IPS-11a (cell line): Measurements from ENCODE around the gene ST6GALNAC2.
A peak's percentile ranks its signal among the peaks of the same experiment; 100 is the strongest.

Source experiments
- H3K4me3 ChIP-seq: one replicate; pipeline ENCODE4 v1.5.1; 2013; ENCODE audit warnings: low read depth, low read length, control low read depth

Gene ST6GALNAC2

DNA sequence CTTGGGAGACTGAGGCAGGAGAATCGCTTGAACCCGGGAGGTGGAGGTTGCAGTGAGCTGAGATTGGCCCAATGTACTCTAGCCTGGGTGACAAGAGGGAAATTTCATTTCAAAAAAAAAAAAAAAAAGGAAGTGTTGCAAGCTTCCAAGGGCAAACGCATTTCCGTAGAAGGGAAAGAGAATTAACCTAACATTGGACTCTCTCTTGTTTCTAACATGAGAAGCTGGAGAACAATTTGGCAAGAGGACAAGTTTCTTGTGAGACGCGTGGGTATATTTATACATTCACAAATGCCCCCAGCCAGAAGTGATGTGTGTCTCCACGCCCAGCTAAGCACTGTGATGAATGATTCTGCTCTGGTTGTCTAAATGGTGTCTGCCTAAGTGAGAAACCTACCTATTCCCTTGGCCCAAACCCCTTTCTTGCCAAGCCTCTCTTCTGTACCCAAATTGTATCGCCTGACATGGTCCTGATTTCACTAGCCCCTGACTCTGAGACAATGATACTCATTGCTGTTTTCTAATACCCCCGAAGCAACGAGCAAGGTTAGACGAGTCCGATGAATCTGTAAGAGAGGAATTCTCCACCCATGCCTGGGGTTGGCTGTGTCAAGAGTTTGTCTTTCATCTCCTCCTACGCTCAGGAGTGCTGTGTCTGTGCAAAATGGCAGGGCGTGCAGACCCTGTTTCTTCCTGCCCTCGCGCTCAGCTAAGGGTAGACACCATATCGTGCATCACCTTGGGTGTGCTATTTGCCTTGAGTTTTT, 14.2 kb upstream of the ST6GALNAC2 start:
- no peak overlapping the region for H3K4me3 ChIP-seq

- H3K4me3 ChIP-seq, result no peak overlapping the region
Observed at GRCh38 chr17:76598004-76598439, 12.4 kb upstream of the ST6GALNAC2 start.

- H3K4me3 ChIP-seq, result no peak overlapping the region
Observed at GRCh38 chr17:76597156-76598003, 11.7 kb upstream of the ST6GALNAC2 start.

- H3K4me3 ChIP-seq, result no peak overlapping the region
Observed at GRCh38 chr17:76594690-76595089, 9.0 kb upstream of the ST6GALNAC2 start.

GRCh38 chr17:76593959-76594358, 8.3 kb upstream of the ST6GALNAC2 start:
- no peak overlapping the region for H3K4me3 ChIP-seq

DNA sequence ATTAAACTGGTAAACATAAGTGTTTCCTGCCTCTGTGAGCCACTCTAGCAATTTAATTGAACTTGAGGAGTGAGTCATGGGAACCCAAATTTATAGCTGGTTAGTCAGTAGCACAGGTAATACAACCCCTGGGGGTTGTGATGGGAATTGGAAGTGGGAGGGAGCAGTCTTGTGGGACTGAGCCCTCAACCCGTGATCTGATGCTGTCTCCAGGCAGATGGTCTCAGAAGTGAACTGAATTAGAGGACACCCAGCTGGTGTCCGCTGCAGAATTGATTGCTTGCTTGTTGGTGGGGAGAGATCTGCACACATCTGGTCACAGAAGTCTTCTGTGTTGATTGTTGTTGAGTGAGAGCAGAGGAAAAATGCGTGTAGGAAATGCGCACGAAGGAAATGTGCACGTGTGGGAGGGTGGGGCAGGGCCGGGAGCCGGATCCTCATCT, 7.7 kb upstream of the ST6GALNAC2 start:
- no peak overlapping the region for H3K4me3 ChIP-seq

- no peak overlapping the region for H3K4me3 ChIP-seq
Observed at GRCh38 chr17:76588182-76588581, 2.5 kb upstream of the ST6GALNAC2 start.

DNA sequence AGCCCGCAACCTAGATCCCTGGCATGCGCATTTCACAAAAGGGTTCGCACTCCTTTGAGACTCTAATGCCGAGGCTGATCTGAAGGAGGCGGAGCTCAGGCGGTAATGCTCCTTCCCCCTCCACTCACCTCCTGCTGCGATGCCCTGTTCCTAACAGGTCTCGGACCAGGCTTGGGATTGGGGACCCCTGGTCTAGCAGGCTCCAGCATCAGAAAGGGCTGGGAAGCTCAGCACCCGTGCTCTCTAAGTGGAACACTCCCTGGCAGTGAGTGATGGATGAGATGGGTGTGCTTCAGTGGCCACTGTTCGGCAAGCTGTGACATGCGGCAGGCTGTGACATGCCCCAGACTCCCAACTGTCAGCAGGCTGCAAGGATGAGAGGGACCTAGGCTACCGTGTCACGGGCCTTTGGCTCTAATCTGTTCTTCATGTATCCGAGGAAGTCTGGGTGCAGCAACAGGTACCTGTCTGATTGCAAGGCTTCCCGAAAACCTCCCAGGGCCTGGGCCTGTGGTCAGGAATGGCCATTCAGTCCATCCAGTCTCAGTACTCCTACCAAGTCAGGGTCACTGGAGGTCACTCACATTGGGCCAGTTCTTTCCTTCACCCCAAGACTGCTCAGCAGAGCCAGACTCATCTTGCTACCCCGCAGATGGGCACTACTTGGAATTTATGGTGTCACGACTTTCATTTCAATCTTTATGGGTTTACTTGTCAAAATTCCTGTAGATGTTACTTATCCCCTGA, 1.3 kb upstream of the ST6GALNAC2 start:
- no peak overlapping the region for H3K4me3 ChIP-seq

GRCh38 chr17:76585033-76585648, 519 bp downstream of the ST6GALNAC2 start:
- H3K4me3 ChIP-seq, result peak overlapping the region; percentile 31

GRCh38 chr17:76584427-76585032, 1.1 kb downstream of the ST6GALNAC2 start:
- peak overlapping the region; percentile 31 for H3K4me3 ChIP-seq

DNA sequence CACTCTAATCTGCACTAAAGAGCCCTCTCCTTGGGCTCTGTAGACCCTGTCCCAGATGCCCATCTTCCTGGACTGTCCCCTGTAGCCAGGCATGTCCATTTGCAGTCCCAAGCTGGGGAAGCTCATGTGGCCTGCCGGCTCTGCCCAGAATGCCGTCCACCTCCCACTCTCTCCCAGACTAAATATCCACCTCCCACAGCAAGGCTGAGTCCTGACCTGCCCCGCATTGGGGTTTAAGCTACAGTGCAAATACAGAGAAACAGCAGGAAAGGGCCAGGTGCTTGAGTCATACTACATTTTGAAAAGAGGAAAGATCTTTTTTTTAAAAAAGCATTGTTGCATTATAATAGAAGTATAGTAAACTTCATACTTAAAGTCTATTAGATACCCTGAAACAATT, 3.0 kb downstream of the ST6GALNAC2 start:
- no peak overlapping the region for H3K4me3 ChIP-seq

DNA sequence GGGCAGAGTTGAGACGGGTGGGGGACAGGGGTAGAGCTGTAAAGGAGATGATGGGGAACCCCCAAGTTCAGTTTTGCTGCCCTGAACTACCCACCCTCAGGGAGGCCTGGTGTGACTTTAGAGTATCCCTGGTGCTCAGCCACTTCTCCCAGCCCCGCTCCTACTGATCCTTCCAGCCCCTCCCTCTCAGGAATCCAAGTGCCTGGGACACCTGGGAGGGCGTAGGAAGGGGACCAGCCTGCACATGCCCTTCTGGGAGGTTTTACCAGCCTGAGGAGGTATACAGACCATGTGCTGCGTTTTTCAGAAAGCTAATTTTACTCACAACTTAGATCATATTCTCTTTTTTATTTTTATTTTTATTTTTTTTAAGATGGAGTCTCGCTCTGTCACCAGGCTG, 4.1 kb downstream of the ST6GALNAC2 start:
- H3K4me3 ChIP-seq, result no peak overlapping the region

DNA sequence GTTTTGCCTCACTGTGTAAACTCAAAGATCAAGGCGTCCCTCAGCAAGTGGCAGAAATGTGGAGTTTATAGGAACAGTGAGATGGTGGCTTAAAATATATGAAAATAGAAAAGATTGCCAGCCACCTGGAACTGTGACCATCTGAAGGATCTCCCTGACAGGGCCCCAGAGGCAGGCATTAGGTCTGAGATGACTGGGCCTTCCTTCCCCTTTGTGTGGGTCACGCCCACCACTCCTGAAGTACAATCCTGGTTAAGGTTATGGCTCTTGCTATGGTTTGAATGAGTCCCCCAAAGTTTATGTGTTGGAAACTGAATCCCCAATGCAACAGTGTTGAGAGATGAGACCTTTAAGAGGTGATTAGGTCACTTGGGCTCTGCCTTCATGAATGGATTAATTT, 6.4 kb downstream of the ST6GALNAC2 start:
- no peak overlapping the region for H3K4me3 ChIP-seq

DNA sequence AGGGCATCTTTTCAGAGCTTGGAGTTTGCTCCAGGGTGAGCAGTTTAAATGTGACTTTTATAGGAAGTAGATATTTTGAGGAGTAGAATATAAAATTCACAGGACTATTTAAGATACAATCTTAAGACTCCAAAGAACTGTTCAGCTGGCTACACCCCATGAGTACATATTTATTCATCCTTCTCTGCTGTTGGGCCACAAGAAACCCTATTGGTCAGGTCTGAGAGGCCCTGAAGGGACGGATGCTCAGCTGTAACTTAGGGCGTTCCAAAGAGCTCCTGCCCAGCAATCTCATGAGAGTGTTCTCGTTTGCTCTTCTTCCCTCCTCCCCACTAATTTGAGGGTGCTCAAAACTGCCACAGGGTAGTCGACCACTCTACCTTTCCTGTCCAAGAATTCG, 7.3 kb downstream of the ST6GALNAC2 start:
- H3K4me3 ChIP-seq, result no peak overlapping the region

DNA sequence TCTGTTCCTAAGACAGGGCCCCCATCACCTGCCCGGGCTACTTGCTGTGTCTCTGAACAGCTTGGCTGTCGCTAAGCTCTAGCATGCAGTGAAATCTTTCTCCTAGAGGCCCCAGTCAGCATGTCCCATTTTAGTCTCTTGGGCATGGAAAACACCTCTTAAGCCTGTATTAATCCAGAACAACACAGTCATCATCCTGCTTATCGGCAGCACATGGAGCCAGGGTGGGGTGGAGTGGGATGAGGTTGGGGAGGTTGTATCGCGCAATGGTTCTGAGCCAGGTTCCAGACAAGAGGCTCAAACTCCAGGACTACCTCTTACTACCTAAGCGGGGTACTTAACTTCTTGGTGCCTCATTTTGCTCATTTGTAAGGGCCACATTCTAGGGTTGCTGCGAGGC, 7.8 kb downstream of the ST6GALNAC2 start:
- H3K4me3 ChIP-seq, result no peak overlapping the region

- H3K4me3 ChIP-seq, result no peak overlapping the region
Observed at GRCh38 chr17:76576189-76576588, 9.5 kb downstream of the ST6GALNAC2 start.

DNA sequence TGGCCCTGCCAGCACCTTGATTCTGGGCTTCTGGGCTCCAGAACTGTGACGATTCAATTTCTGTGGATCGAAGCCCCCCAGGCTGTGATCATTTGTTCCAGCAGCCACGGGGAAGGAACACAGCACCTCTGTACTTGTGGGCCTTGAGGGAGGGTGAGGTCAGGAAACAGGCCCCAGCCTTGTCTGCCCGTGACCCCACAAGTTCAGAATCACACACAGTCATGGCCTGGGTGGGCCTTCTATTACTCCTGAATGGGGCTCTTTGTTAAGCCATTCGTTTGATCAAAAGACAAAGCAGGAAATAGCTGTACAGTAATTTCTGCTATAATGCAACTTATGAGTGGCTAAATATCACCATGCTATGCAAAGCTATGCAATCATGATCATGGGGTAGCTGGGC, 10.1 kb downstream of the ST6GALNAC2 start:
- no peak overlapping the region for H3K4me3 ChIP-seq

DNA sequence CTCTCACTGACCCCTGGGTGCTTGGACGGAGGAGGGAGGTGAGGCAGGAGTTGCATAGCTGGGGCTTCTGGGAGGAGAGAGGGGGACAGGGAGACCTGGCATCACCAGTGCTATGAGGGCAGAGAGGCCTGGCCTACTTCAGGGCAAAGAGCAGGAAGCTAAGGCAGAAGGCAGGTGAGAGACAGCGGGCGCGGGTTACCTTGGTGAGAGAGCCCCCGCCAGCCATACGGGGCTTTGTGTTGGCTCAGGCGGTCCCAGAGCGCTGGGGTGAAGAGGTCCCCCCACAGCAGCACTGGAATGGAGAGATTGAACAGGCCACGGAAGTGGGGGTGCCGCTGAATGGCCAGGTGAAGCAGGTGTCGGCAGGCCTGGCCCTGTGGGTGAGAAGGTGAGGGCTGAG, 11.5 kb downstream of the ST6GALNAC2 start:
- H3K4me3 ChIP-seq, result no peak overlapping the region

- no peak overlapping the region for H3K4me3 ChIP-seq
Observed at GRCh38 chr17:76573096-76573495, 12.6 kb downstream of the ST6GALNAC2 start.

- no peak overlapping the region for H3K4me3 ChIP-seq
Observed at GRCh38 chr17:76572201-76572910, 13.3 kb downstream of the ST6GALNAC2 start.
